ENCODE results near the gene ERCC1.

- TF ChIP-seq CTCF (IDR thresholded peaks at IDR 0.05) (no peak), POLR2A (IDR thresholded peaks at IDR 0.05) (no peak)
Observed at GRCh38 chr19:45457776-45458175, 34.1 kb upstream of the ERCC1 start.

Data from ovary (tissue), 3 donors.